Activated CD8-positive, alpha-beta memory T cell treated with anti-CD3 and anti-CD28 coated beads for 4 hours (primary cell): Measurements from ENCODE around the gene C19orf12.

Source experiments
- DNase-seq, 2 donors: peaks; one replicate each; pipeline ENCODE4 v3.0.0-alpha.2; 2020; ENCODE audit warnings: low read depth in 2 of 2

C19orf12 gene

DNA sequence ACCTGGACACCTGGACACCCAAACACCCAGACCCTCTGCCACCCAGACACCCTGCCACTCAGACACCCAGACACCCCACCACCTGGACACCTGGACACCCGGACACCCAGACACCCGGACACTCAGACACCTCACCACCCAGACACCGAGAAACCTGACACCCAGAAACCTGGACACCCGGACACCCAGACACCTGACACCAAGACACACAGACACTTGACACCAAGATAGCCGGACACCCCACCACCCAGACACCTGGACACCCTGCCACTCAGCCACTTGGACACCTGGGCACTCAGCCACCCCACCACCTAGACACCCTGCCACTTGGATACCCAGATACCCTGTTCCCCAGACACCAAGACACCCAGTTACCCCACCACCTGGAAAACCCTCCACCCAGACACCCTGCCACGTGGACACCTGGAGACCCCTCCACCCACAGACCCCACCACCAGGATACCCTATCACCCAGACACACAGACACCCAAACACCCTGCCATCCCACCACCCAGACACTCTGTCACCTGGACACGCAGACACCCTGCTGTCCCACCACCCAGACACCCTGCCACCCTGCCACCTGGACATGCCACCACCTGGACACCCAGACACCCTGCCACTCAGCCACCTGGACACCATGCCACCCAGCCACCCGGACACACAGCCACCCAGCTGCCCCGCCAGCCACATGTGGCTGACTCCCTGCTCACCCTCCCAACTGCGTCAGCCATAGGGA lies 17.4 kb downstream of the C19orf12 start:
- no peak for DNase-seq

DNA sequence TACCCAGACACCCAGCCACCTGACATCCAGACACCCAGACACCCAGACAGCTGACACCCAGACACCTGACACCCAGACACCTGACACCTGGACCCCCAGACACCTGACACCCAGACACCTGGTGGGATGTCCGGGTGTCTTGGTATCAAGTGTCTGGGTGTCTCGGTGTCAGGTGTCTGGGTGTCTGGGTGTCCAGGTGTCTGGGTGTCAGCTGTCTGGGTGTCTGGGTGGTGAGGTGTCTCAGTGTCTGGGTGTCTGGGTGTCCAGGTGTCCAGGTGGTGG lies 18.6 kb downstream of the C19orf12 start:
- no peak for DNase-seq

DNA sequence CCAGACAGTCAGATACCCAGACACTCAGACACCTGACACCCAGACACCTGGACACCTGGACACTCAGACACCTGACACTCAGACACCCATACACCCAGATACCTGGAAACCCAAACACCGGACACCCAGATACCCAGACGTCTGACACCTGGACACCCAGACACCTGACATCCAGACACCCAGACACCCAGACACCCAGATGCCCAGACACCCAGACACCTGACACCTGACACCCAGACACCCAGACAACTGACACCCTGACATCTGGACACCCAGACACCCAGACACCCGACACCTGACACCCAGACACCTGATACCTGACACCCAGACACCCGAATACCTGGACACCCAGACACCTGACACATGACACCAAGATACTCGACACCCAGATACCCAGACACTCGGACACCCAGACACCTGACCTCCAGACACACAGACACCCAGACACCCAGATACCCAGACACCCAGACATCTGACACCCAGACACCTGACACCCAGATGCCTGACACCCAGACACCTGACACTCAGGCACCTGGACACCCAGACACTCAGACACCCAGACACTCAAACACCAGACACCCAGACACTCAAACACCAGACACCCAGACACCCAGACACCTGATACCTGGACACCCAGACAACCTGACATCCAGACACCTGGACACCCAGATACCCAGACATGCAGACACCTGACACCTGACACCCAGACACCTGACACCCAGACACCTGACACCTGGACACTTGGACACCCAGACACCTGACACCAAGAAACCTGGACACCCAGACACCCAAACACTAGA lies 19.1 kb downstream of the C19orf12 start:
- DNase-seq, result no peak

DNA sequence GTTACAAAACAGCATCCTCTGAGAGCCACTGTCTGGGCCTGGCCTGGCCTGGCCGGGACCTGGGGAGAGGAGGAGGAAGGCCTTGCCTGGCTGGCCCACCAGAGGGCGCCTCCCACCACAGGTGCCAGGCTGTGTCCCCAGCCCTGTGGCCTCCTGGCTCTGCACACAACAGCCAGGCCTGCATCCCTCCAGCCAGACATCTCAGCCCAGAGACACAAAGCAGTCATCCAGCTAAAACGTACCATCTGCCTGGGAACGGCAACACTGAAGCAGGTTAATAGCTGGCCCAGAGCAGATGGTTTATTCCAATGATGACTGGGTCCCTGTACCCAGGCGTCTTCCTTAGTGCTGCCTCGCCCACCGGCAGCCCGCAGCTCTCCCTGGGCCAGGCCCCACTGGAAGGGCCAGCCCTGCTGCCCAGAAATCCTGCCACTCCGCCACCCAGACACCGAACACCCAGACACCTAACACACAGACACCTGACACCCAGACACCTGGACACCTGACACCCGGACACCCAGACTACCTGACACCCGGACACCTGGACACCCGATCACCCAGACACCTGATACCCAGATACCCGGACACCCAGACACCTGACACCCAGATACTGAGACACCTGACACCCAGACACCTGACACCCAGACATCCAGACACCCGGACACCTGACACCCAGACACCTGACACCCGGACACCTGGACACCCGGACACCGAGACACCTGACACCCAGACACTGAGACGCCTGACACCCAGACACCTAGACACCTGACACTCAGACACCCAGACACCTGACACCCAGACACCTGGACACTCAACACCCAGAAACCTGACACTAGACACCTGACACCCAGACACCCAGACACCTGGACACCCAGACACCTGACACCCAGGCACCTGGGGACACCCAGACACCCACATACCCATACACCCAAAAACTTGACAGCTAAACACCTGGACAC lies 20.1 kb downstream of the C19orf12 start:
- DNase-seq, result peak; percentile 60 to 69

DNA sequence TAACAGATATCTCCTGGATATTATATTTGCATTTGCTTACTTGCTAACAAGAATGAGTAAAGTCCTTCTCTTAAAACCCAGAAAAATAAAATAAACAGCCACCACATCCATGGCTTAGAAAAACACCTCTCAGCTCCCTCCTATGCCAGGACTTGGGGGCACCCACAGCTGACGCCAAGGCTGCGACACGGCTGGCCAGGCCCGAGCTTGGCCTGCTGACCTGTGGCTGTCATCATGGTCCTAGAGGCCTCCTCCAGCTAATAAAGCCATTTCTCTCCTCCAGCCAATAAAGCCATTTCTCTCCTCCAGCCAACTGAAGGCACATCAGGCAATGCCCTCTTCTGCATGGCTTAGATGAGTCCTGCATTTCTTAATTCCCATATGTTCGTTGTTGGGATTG lies 20.9 kb downstream of the C19orf12 start:
- no peak for DNase-seq

DNA sequence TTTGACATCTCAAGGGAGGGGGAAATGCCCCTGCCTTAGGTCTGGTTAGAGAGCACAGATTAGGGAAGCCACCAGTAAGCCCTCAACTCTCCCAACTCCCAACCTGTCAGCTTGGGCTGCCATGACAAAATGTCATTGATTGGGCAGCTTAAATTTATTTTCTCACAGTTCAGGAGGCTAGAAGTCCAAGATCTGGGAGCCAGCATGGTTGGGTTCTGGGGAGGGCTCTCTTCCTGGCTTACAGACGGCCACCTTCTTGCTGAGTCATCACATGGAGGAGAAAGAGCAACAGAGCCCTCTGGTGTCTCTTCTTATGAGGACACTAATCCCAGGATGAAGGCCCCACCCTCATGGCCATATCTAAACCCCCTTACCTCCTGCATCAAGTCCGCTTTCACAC lies 24.2 kb downstream of the C19orf12 start:
- DNase-seq, result peak; percentile 37 to 42

DNA sequence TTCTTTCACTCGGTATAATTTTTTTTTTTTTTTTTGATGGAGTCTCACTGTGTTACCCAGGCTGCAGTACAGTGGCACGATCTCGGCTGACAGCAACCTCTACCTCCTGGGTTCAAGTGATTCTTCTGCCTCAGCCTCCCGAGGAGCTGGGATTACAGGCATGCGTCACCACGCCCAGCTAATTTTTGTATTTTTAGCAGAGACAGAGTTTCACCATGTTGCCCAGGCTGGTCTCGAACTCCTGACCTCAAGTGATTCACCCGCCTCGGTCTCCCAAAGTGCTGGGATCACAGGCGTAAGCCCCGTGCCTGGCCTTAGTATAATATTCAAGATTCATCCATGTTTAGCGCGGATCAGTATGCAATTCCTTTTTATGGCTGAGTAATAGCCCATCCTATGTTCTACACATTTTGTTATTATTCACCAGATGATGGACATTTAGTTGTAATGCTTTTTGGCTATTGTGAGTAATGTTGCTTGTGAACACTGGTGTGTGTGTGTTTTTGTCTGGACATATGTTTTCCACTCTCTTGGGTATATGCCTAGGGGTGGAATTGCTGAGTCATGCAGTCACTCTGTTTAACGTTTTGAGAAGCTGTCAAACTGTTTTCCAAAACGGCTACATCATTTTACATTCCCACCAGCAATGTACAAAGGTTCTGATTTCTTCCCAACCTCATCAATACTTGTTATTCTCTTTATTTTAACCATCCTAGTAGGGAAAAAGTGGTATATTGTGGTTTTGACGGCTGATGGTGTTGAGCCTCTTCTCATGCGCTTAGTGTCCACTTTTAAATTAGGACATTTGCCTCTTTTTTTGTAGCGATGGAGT lies 26.9 kb downstream of the C19orf12 start:
- DNase-seq, result no peak

DNA sequence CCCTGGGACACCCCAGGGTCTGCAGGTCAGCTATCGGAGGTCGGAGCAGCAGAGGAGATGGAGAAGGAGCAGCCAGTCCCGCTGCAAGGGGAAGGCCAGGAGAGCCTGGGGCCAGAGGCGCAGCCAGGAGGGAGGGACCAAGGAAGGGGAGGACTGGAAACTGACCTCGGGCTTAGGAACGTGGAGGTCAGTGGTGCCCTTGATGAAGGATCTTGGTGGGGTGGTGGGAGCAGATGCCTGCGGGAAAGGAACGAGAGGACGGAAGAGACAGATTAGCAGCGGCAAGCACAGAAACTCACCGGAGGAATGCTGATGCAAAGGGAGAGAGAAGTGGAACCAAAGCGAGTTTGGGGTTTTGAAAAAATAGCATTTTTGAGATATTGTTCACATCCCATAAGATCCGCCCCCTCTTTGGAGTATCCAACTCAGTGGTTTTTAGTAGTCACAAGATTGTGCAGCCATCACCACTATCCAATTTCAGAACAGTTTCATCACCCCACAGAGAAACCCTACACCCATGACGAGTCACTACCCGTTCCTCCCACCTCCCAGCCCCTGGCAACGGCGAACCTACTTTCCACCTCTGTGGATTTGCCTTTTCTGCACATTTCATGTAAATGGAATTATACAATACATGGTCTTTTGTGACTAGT lies 27.7 kb downstream of the C19orf12 start:
- DNase-seq, result no peak

DNA sequence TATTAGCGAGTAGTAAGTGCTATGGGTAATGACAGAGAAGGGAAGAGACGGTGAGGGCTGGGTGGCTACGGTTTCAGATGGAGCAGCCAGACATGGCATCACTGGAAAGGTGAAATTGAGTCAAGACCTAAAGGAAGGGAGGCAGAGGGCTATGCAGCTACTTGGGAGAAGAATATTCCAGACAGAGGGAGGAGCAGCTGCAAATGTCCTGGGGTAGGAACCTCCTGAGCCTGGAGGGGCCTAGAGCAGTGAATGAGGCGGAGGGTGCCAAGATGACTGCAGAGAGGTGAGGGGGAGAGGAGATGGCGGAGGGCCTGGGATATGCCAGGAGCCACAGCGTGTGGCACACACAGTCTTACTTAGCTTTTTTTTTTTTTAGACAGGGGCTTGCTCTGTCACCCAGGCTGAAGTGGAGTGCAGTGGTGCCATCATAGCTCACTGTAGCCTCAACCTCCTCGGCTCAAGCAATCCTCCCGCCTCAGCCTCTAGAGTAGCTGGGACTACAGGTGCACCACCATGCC lies 28.7 kb downstream of the C19orf12 start:
- DNase-seq, result no peak

DNA sequence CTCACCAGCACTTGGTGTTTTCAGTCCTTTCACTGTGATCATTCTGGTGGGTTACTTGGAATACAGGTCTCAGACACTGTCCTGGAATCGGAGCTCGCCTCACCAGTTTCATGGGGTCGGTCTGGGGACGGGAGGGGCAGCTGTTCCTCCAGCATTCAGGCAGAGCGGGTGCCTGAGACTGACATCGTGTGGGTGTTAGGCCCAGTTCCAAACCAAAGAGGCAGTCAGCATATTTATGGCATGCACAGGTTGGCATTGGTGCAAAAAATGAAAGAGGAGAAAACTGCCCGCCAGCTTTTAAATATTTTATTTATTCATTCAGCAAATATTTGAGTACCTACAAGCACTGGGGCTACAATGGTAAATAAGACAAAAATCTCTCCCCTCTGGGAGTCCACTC lies 29.7 kb downstream of the C19orf12 start:
- DNase-seq, result no peak

DNA sequence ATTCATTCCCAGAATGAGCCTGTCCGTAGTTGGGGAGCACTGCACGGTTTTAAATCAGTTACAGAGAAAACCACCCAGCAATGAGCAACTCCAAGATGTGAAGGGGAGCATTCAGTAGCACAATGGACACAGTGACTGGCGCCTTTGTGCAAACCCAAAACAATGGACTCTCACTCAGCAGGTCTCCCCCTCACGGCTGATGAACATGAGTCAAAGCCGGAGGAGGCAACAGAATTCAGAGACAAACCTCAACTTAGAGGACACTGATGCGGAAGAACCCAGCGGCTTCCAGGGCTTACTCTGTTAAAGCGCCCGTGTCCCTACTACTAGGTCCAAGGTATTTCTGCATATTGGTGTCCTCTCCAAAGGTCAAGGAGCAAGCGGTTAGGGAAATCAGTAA lies 32.1 kb downstream of the C19orf12 start:
- no peak for DNase-seq

DNA sequence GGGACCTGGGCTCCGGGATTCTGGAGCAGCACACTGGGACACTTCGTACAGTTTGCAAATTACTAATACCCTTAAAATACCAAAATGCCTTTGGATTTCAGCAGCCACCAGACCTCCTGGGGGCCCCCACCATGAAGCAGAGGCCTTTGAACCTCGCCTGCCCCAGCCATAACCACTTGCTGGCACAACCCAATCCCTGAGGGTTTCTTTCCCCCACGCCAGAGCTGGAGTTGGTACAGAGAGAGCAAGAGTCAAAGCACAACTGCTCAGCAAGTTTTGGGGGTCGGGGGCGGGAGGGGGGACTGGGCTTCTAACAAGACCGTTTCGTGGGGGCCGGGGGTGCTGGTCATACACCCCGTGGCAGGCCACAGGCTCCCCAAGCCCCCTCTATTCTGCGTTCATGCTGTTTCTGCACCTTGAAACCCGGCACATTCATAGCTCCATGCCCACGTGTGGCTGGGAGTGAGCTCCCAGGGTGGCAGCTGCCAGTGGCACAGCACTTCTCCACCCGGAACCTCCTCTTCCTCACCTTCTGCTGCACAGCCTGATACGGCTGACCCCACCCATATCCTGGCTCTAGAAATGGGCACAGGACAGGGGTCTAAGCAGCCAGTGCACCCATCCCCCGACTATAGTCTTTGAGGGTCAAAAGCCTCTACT lies 32.7 kb downstream of the C19orf12 start:
- DNase-seq, result no peak

DNA sequence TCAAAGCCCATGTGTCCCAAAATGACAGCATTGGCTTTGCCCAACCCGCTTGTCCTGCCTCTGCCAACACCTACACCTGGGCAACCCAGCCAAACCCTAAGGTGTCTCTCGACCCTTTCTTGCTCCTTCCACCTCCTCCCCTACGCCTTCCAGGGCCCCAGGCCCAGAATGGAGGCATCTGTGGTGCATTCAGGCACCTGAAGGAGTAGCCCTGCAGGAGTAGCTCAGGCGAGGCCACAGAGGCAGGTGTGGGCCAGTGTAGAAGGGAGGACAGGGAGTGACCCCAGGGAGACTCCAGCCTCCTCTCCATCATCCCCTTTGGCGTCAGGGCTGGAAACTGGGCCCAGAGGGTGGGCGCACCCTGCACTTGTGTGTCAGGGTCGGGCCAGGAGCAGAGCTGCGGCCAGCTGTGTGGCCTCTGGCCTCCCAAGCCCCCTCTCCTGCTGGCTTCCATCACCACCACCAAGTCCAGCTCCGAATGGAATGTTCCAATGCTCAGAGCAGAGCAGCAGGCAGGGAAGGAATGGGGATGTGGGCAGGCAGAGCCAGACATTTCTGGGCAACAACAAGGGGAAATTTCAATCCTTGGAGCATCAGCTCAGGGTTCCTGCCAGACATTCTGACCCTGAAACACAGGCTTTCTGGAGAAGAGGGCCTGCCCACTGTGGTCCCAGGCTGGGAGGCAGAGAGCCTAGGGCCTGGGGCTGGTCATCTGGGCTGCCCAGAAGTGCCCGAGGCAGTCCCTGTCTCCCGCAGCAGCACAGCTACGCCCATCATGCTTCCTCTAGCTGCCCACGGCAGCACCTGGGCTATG lies 33.4 kb downstream of the C19orf12 start:
- no peak for DNase-seq

DNA sequence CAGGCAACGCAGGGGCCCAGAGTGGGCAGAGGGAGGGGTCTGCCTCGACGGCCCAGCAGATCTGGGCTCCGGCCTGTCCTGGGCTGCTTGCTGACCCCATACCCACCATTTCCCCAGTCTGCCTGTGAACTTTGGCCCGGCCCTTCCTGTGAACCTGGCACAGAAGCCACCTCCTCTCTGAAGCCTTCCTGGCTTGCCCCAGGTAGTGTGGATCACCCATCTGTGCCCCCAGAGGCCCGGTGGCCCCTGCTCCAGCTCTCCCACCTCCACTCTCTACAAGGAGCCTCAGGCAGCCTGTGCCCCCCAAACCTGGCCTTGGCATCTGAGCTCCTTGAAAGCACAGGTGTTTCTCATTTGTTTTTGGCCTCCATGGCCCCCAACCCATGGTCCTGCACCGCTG lies 34.1 kb downstream of the C19orf12 start:
- no peak for DNase-seq

DNA sequence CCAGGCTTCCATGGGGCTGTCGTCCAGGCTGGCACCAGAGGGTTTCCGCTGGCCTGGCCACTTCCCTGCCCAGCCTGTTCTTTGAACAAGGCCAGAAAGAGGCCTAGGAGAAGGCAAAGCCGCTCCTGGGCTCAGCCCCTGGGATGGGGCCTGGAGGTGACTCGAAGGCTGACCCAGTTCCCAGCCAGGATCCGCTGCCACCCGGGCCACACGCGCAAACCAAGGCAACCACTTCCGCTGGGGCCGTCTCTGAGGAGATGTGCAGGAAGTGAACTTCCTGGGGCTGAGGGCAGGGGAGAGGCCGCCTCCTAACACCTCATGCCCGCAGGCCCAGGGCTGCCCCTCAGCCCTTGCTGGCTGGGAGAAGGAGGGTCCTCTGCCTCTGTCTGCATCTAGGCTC lies 34.6 kb downstream of the C19orf12 start:
- peak; percentile 65 to 66 for DNase-seq

DNA sequence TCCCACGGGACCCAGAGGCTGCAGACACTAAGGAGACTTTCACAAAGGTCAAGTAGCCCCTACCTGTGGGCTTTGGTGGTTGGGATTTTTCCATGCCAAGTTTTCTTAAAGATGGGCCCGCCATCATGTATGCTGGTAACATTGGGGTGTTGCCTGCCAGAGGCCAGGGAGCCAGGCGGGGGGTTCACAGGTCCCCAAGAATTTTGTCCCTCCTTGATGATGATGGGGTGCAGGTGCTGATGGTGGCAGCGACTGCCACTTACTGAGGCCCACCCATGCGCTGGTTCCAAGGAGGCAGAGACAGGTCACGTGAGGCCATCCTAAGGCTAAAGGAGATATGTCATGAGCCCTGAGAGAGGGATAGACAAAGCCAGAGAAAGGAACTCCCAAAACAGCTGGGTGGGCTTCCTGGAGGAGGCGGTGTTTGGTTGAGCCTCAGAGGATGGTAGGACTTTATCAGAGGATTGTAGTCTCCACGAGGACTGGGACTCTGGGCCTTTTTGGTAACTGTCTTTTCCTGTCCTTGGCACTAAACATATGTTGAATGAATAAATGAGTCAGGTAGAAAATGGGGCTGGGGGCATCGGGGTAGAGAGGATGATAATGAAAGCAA lies 35.4 kb downstream of the C19orf12 start:
- DNase-seq, result no peak

DNA sequence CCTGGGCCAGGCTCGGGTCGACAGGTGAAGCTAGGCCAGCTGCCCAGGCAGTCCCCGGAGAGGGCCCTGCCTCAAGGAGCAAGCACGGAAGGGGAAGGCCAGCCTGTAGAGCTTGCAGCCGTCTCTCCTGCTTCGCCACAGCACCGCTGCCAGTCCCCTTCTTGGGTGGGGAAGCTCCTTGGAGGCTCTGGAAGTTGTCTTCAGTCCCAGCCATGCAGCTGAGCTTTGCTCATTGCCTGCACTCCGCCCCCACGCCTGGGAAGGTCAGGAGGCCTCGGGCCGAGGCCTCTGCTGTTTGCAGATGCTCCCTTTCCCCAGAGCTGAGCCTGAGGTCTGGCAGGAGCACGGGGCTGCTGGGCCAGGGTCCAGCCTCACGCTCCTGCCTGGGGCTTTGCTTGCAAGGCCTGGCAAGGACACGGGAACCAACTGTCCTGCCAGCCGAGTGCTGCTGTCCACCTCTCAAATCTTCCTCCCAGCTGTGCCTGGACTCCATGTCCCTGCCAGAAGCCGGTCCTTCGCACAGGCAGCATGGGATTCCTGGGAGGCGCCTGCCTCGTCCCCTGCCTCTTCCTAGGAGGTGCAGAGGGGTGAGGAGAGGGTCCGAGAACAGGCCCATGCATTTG lies 36.5 kb downstream of the C19orf12 start:
- DNase-seq, result no peak
